NB4 (cell line): ENCODE measurements around the gene CENPL.
"Not testable (repeated sequence)": the region's sequence is repeated elsewhere in the genome, so short reads cannot be mapped to it uniquely, and the experiment has no call there.

Experiments used
- MYC ChIP-seq: IDR thresholded peaks from 2 replicates; pipeline ENCODE4 v1.6.1; 2011; ENCODE audit warnings: low read depth, low read length
- TF ChIP-seq, protein P1 (sequence below): IDR thresholded peaks from one replicate; pipeline ENCODE4 v1.5.1; 2012; ENCODE audit warnings: low read depth, low read length
- TF ChIP-seq, protein P2 (sequence below): IDR thresholded peaks from 2 replicates; pipeline ENCODE4 v1.6.1; 2011; ENCODE audit warnings: low read depth, low read length

DNA sequence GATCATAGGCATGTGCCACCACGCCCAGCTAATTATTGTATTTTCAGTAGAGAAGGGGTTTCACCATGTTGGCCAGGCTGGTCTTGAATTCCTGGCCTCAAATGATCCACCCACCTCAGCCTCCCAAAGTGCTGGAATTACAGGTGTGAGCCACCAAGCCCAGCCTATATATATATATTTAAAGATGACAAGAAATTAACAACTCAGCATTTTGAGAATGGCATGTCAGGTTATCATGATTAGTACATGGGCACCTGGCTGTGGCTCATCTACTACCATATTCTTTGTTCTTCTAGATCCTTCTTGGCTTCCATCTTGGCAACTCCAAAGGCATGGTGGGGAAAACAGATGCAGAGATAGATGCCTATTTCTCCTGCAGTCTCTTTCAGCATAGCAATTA lies 24.7 kb downstream of the CENPL start:
- TF ChIP-seq, protein P1, sequence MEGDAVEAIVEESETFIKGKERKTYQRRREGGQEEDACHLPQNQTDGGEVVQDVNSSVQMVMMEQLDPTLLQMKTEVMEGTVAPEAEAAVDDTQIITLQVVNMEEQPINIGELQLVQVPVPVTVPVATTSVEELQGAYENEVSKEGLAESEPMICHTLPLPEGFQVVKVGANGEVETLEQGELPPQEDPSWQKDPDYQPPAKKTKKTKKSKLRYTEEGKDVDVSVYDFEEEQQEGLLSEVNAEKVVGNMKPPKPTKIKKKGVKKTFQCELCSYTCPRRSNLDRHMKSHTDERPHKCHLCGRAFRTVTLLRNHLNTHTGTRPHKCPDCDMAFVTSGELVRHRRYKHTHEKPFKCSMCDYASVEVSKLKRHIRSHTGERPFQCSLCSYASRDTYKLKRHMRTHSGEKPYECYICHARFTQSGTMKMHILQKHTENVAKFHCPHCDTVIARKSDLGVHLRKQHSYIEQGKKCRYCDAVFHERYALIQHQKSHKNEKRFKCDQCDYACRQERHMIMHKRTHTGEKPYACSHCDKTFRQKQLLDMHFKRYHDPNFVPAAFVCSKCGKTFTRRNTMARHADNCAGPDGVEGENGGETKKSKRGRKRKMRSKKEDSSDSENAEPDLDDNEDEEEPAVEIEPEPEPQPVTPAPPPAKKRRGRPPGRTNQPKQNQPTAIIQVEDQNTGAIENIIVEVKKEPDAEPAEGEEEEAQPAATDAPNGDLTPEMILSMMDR: not testable (repeated sequence)
- TF ChIP-seq MYC: not testable (repeated sequence)
- TF ChIP-seq, protein P2, sequence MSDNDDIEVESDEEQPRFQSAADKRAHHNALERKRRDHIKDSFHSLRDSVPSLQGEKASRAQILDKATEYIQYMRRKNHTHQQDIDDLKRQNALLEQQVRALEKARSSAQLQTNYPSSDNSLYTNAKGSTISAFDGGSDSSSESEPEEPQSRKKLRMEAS: not testable (repeated sequence)
